Breast epithelium (tissue), 4 donors: ENCODE measurements around the gene MEIS2. TPM values are rescaled to one million over a fixed set of nuclear protein-coding genes. Genes with fewer than 3 reads are reported as not detected.
"Not testable (repeated sequence)": the region's sequence is repeated elsewhere in the genome, so short reads cannot be mapped to it uniquely, and the experiment has no call there.

Experiments used
- DNase-seq, 2 donors: peaks; one replicate each; pipeline ENCODE4 v3.0.0-alpha.2; 2019; ENCODE audit warnings: low spot score in 2 of 2
- H3K27ac ChIP-seq, 2 donors: fragments of 200-600 bp; sonication (generic) in 1 of 2; one replicate each; pipeline ENCODE4 v1.5.1; 2016 to 2019; ENCODE audit warnings: mild to moderate bottlenecking in 1 of 2
- H3K27me3 ChIP-seq, 2 donors: fragments of 200-600 bp; sonication (generic) in 1 of 2; one replicate each; pipeline versions ENCODE4 v1.5.1 to v1.6.0; 2017 to 2019; ENCODE audit warnings: control low read depth in 1 of 2, mild to moderate bottlenecking in 1 of 2
- H3K36me3 ChIP-seq: fragments of 200-600 bp; one replicate; pipeline ENCODE4 v1.5.1; 2019
- H3K4me1 ChIP-seq, 2 donors: fragments of 200-600 bp; sonication (generic); one replicate each; pipeline ENCODE4 v1.5.1; 2016 to 2019; ENCODE audit warnings: control low read depth in 1 of 2
- H3K4me3 ChIP-seq, 3 donors: fragments of 200-600 bp; sonication (generic); 1 replicate in 2 of 3; 2 replicates in 1 of 3; pipeline ENCODE4 v1.5.1; 2016 to 2019; ENCODE audit warnings: mild to moderate bottlenecking in 3 of 3, moderate library complexity in 2 of 3
- H3K9me3 ChIP-seq, 2 donors: fragments of 200-600 bp; sonication (generic) in 1 of 2; one replicate each; pipeline ENCODE4 v1.5.1; 2016 to 2019; ENCODE audit warnings: control low read depth in 1 of 2
- POLR2A ChIP-seq: fragments of 450-650 bp; IDR thresholded peaks from one replicate; pipeline ENCODE4 v1.6.1; 2016; ENCODE audit warnings: antibody characterized with exemption, mild to moderate bottlenecking, moderate library complexity
- POLR2AphosphoS5 ChIP-seq, 3 donors: sonication (generic); formaldehyde crosslinking; IDR thresholded peaks; one replicate each; pipeline ENCODE4 v1.6.1; 2017; ENCODE audit warnings: antibody characterized with exemption in 3 of 3
- intact Hi-C: fragments of 100-400 bp; cut with DNase I; formaldehyde crosslinking; loops from one replicate; pipeline ENCODE4 v1.15.1; 2023; ENCODE audit warnings: low total_unique reads
- total RNA-seq, 3 donors: library from RNA; depleted of rRNA; stranded (reverse); fragments of >200 nt; gene quantifications; one replicate each; pipeline ENCODE4 v1.1.0, GENCODE V29; 2016
- TF ChIP-seq, protein P1 (sequence below), 3 donors: fragments of 450-650 bp; IDR thresholded peaks; one replicate each; pipeline ENCODE4 v1.5.1; 2016 to 2017; ENCODE audit warnings: antibody characterized with exemption in 3 of 3, mild to moderate bottlenecking in 3 of 3, moderate library complexity in 3 of 3

Gene MEIS2
- total RNA-seq, 3 donors from 2014 or later, result 18.2 to 55.8 (median 28.5) TPM

DNA sequence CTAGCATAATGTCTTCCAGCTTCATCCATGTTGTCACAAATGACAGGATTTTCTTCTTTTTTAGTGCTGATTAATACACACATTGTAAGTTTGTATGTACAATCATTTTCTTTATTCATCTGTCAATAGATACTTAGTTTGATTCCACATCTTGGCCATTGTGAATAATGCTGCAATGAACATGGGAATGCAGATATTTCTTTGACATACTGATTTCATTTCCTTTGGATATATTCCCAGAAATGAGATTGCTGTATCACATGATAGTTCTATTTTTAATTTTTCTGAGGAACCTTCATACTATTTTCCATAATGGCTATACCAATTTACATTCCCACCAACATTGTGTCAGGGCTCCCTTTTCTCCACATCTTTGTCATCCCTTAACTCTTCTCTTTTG is 117.9 kb downstream of the MEIS2 start:
- no peak for DNase-seq
- no peak for TF ChIP-seq POLR2AphosphoS5 (IDR thresholded peaks at IDR 0.05)
- no peak for TF ChIP-seq POLR2A
- TF ChIP-seq, protein P1, sequence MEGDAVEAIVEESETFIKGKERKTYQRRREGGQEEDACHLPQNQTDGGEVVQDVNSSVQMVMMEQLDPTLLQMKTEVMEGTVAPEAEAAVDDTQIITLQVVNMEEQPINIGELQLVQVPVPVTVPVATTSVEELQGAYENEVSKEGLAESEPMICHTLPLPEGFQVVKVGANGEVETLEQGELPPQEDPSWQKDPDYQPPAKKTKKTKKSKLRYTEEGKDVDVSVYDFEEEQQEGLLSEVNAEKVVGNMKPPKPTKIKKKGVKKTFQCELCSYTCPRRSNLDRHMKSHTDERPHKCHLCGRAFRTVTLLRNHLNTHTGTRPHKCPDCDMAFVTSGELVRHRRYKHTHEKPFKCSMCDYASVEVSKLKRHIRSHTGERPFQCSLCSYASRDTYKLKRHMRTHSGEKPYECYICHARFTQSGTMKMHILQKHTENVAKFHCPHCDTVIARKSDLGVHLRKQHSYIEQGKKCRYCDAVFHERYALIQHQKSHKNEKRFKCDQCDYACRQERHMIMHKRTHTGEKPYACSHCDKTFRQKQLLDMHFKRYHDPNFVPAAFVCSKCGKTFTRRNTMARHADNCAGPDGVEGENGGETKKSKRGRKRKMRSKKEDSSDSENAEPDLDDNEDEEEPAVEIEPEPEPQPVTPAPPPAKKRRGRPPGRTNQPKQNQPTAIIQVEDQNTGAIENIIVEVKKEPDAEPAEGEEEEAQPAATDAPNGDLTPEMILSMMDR (IDR thresholded peaks at IDR 0.05), result no peak
- Histone ChIP-seq H3K4me1 (no peaks in the 10 kb centered on the region), H3K9me3 (peaks cover 0 to 12% of the 10 kb centered on the region in 2 donors), H3K27ac (no peak overlapping the region), H3K36me3 (no peaks in the 10 kb centered on the region), H3K4me3 (no peak overlapping the region), H3K27me3 (no peaks in the 10 kb centered on the region)
- intact Hi-C loops, result loop anchor here (10.0 kb wide), 1 partner anchor 392 kb away; no protein-coding TSS in a partner anchor

DNA sequence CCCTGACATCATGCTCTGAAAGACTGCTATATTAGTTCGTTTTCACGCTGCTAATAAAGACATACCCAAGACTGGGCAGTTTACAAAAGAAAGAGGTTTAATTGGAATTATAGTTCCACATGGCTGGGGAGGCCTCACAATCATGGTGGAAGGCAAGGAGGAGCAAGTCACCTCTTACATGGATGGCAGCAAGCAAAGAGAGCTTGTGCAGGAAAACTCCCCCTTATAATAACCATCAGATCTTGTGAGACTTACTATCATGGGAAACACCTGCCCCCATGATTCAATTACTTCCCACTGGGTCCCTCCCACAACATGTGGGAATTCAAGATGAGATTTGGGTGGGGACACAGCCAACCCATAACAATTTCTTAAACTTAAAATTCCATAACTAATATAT is 120.1 kb downstream of the MEIS2 start:
- H3K36me3 ChIP-seq, H3K4me1 ChIP-seq, H3K4me3 ChIP-seq, H3K27me3 ChIP-seq, H3K27ac ChIP-seq, DNase-seq: not testable (repeated sequence)
- peaks cover 0 to 12% of the 10 kb centered on the region in 2 donors for H3K9me3 ChIP-seq
- intact Hi-C loops, result loop anchor here (10.0 kb wide), 1 partner anchor 395 kb away; no protein-coding TSS in a partner anchor

DNA sequence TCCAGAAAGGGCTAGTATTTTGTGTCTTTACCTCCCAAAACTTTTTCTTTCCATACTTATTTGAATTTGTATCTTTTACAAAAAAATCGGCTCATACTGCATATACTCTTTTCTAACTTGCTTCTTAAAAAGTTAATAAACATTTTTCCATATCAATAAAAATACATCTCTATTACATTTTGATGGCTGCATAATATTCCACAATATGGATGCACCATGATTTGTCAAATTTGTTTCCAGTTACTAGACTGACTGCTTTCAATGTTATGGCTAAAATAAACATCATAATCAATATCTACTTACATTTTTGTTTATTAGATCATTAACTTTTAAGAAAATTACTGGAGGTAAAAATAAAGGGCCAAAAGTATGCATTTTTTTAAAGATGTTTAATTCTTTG is 121.7 kb downstream of the MEIS2 start:
- no peaks in the 10 kb centered on the region for H3K36me3 ChIP-seq
- H3K27ac ChIP-seq, result no peak overlapping the region
- no peak overlapping the region for H3K4me3 ChIP-seq
- no peaks in the 10 kb centered on the region for H3K4me1 ChIP-seq
- intact Hi-C loops, result no loop called here
- no peaks in the 10 kb centered on the region for H3K27me3 ChIP-seq
- DNase-seq, result no peak
- TF ChIP-seq POLR2AphosphoS5 (IDR thresholded peaks at IDR 0.05) (no peak), POLR2A (no peak)
- TF ChIP-seq, protein P1 (IDR thresholded peaks at IDR 0.05), result no peak
- H3K9me3 ChIP-seq, result peaks cover 0 to 5% of the 10 kb centered on the region in 2 donors

DNA sequence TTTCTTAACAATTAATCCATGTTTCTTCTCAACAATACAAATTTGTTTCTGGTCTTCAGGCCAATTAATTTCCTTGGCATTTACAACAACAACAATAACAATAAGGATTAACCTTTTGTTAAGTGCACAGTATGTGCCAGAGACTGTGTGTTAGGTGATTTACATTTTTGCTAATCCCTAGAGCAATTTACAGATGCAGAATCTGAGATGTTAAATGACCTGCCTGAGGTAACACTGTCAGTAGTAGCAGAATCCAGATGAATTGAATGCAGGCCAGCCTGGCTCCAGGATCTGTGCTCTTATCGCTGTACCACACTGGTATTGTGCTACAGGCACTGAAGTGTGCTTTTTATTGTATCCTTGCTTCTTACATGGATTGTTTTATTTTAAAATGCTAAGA is 122.2 kb downstream of the MEIS2 start:
- H3K4me1 ChIP-seq, result no peaks in the 10 kb centered on the region
- TF ChIP-seq POLR2AphosphoS5 (IDR thresholded peaks at IDR 0.05), result no peak
- TF ChIP-seq, protein P1 (IDR thresholded peaks at IDR 0.05), result no peak
- no peak for TF ChIP-seq POLR2A
- H3K27me3 ChIP-seq, result no peaks in the 10 kb centered on the region
- H3K4me3 ChIP-seq, result no peak overlapping the region
- no peak for DNase-seq
- H3K36me3 ChIP-seq, result no peaks in the 10 kb centered on the region
- intact Hi-C loops, result no loop called here
- peaks cover 0 to under 1% of the 10 kb centered on the region in 2 donors for H3K9me3 ChIP-seq
- H3K27ac ChIP-seq, result no peak overlapping the region

DNA sequence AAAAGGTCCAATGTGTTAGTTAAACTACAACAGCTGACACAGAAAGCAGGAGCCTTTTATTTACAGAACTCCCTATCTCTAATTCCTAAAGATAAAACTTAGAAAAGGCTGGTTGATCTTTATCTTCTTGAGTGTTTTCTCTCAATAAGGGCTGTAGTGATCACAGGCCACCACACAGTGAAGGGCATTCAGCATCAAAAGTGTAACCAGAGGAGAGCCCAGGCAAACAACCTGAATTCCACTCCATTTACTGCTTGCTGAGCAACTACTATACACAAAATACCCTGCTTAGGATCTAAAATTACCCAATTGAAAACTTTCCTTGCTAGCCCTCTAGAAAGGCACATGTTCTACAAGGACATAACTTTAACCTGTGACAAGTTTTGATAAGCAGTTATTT is 122.7 kb downstream of the MEIS2 start:
- no peak overlapping the region for H3K4me3 ChIP-seq
- intact Hi-C loops, result no loop called here
- no peaks in the 10 kb centered on the region for H3K36me3 ChIP-seq
- H3K9me3 ChIP-seq, result no peaks in the 10 kb centered on the region
- no peaks in the 10 kb centered on the region for H3K4me1 ChIP-seq
- DNase-seq, result no peak
- no peak for TF ChIP-seq POLR2AphosphoS5 (IDR thresholded peaks at IDR 0.05)
- TF ChIP-seq, protein P1 (IDR thresholded peaks at IDR 0.05), result no peak
- TF ChIP-seq POLR2A, result no peak
- H3K27me3 ChIP-seq, result no peaks in the 10 kb centered on the region
- H3K27ac ChIP-seq, result no peak overlapping the region

DNA sequence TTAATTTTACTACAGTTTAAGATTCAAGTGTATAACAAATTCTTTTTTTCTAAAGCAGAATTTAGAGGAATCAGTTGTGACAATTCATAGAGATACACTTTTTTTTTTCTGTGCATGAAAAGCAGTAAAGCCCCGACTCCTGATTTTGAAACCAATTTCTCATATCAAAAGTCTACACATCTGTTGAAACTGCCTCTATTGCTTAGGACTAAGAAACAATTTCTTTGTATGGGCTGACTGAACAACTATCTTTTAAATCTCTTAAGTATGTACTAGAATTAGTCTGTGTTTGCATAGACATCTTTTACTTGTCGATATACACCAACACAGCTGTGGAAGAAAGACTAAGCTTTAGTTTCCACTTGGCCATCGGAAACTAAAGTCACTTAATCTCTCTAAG is 127.6 kb downstream of the MEIS2 start:
- no peaks in the 10 kb centered on the region for H3K9me3 ChIP-seq
- H3K4me1 ChIP-seq, result no peaks in the 10 kb centered on the region
- no peak for DNase-seq
- intact Hi-C loops, result no loop called here
- H3K27me3 ChIP-seq, result no peaks in the 10 kb centered on the region
- no peak for TF ChIP-seq POLR2AphosphoS5 (IDR thresholded peaks at IDR 0.05)
- TF ChIP-seq, protein P1 (IDR thresholded peaks at IDR 0.05), result no peak
- no peak for TF ChIP-seq POLR2A
- H3K36me3 ChIP-seq, result no peaks in the 10 kb centered on the region
- H3K4me3 ChIP-seq, result no peak overlapping the region
- H3K27ac ChIP-seq, result no peak overlapping the region
